K562 (cell line): ENCODE measurements around the gene PPFIA3. TPM values are rescaled to one million over a fixed set of nuclear protein-coding genes. Genes with fewer than 3 reads are reported as not detected.

Experiments used
- BRD9 ChIP-seq: fragments of 450-650 bp; IDR thresholded peaks from 2 replicates; pipeline ENCODE4 v1.6.1; 2018; ENCODE audit warnings: low read depth; ENCODE audit not compliant: partially characterized antibody
- CBX3 ChIP-seq, 2 experiments: IDR thresholded peaks; 1 replicate in 1 of 2; 2 replicates in 1 of 2; pipeline ENCODE4 v1.6.1; 2012; ENCODE audit warnings: inconsistent platforms in 2 of 2, low read length in 2 of 2, borderline replicate concordance in 1 of 2, control low read depth in 1 of 2
- CHD7 ChIP-seq: fragments of 200-600 bp; sonication (generic); IDR thresholded peaks from one replicate; pipeline ENCODE4 v1.6.1; 2012; ENCODE audit warnings: mild to moderate bottlenecking, low read depth, low read length, inconsistent platforms
- ELF4 ChIP-seq: fragments of 450-650 bp; formaldehyde crosslinking; IDR thresholded peaks from 2 replicates; pipeline ENCODE4 v1.4.0; 2022; ENCODE audit warnings: missing genetic modification characterization
- EP400 ChIP-seq: fragments of 450-650 bp; IDR thresholded peaks from 2 replicates; pipeline ENCODE4 v1.6.1; 2017; ENCODE audit warnings: antibody characterized with exemption, mild to moderate bottlenecking, moderate library complexity
- FOXA3 ChIP-seq, 2 experiments: fragments of 450-650 bp in 1 of 2; sonication (generic) in 1 of 2; formaldehyde crosslinking; IDR thresholded peaks in 1 of 2; conservative IDR thresholded peaks in 1 of 2; 2 replicates each; pipeline versions ENCODE4 v1.4.0 to v1.8.0; 2020 to 2022; ENCODE audit warnings: mild to moderate bottlenecking in 2 of 2, missing genetic modification reagents in 1 of 2
- NCOA2 ChIP-seq, 2 experiments: fragments of 450-650 bp; IDR thresholded peaks; 2 replicates each; pipeline ENCODE4 v1.6.1; 2018; ENCODE audit warnings: mild to moderate bottlenecking in 2 of 2, moderate library complexity in 1 of 2; ENCODE audit not compliant: partially characterized antibody in 2 of 2
- TEAD1 ChIP-seq, 2 experiments: fragments of 450-650 bp in 1 of 2; sonication (generic) in 1 of 2; formaldehyde crosslinking; IDR thresholded peaks; 2 replicates each; pipeline versions ENCODE4 v1.4.0 to v1.8.0; 2020 to 2022; ENCODE audit warnings: mild to moderate bottlenecking in 2 of 2, missing genetic modification reagents in 1 of 2
- ZBTB2 ChIP-seq: fragments of 450-650 bp; IDR thresholded peaks from 2 replicates; pipeline ENCODE4 v1.6.1; 2016; ENCODE audit warnings: antibody characterized with exemption
- ZBTB7A ChIP-seq: IDR thresholded peaks from 2 replicates; pipeline ENCODE4 v1.6.1; 2011; ENCODE audit warnings: low read depth, mild to moderate bottlenecking, low read length, moderate library complexity, borderline replicate concordance; ENCODE audit not compliant: control insufficient read depth
- ZNF133 ChIP-seq: fragments of 250-450 bp; sonication (Bioruptor Pico); IDR thresholded peaks from 2 replicates; pipeline ENCODE4 v1.4.0; 2020; ENCODE audit warnings: mild to moderate bottlenecking
- ZNF263 ChIP-seq: sonication (generic); formaldehyde crosslinking; IDR thresholded peaks from 2 replicates; pipeline ENCODE4 v1.8.0; 2022; ENCODE audit warnings: mild to moderate bottlenecking, missing genetic modification reagents, borderline replicate concordance
- polyA plus RNA-seq, 8 experiments: library from polyadenylated mRNA; depleted of rRNA in 4 of 8; stranded (reverse) in 5 of 8; unstranded in 3 of 8; fragments of >200 nt; fragmentation: Nextera tagmentation in 2 of 8; fragmentation: Illumina TruSeq in 1 of 8; extraction: Ambion mirVana in 2 of 8; extraction: Trizol in 1 of 8; gene quantifications; 2 replicates each; pipeline versions ENCODE4 v1.2.1 to v1.2.3, GENCODE V29; 2011 to 2014; ENCODE audit warnings: inconsistent platforms in 1 of 8, missing spikeins in 1 of 8
- total RNA-seq, 7 experiments: library from RNA; depleted of rRNA in 6 of 7; stranded (reverse); fragments of >200 nt in 6 of 7; fragmentation: Illumina TruSeq in 2 of 7; extraction: Trizol in 2 of 7; gene quantifications; 2 replicates each; pipeline versions ENCODE4 v1.2.1 to v1.2.3, GENCODE V29; 2011 to 2021; ENCODE audit warnings: low replicate concordance in 1 of 7
- TF ChIP-seq, protein P1 (sequence below), 2 experiments: fragments of 250-450 bp in 1 of 2; fragments of 450-650 bp in 1 of 2; sonication (Bioruptor Pico) in 1 of 2; IDR thresholded peaks; 2 replicates each; pipeline versions ENCODE4 v1.6.1 to v1.8.0; 2016 to 2021; ENCODE audit warnings: mild to moderate bottlenecking in 2 of 2, moderate library complexity in 2 of 2, missing compliant biosample characterization in 1 of 2, missing genetic modification characterization in 1 of 2

PPFIA3 gene
- total and polyA plus RNA-seq, 9 of the 15 experiments (the other 6 are each of a cell fraction or from before 2014, with no cell fraction given) = 0.10 to 53.0 (median 17.6) TPM

- TF ChIP-seq ZBTB2 (peak; percentile 57; the same call in 1 of the 2 replicates), ZBTB7A (peak; percentile 9; the same call in 1 of the 2 replicates), ZNF263 (CRISPR knock-in tag) (peak; percentile 61), CBX3 (IDR thresholded peaks at IDR 0.05; ENCODE audit: borderline replicate concordance in 1 of 2, low read length in 2 of 2) (no peak), EP400 (0 out of 2 replicates have a peak, but pooled peaks have one; percentile 33), TEAD1 (CRISPR knock-in tag; IDR thresholded peaks at IDR 0.05) (peak in 1 of 2 experiments; percentile 34; a peak in 1 of 4 replicates), CHD7 (no peak), ZNF133 (CRISPR knock-in tag) (no peak), BRD9 (no peak), NCOA2 (IDR thresholded peaks at IDR 0.05; ENCODE audit: partially characterized antibody in 2 of 2) (no peak), ELF4 (CRISPR knock-in tag) (peak; percentile 76; the same call in 1 of the 2 replicates), FOXA3 (CRISPR knock-in tag; conservative IDR thresholded peaks at IDR 0.05 in 1 of 2, IDR thresholded peaks at IDR 0.05 in 1 of 2) (peak in 1 of 2 experiments; percentile 74; a peak in 1 of 4 replicates)
- TF ChIP-seq, protein P1, sequence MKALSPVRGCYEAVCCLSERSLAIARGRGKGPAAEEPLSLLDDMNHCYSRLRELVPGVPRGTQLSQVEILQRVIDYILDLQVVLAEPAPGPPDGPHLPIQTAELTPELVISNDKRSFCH (CRISPR knock-in tag; IDR thresholded peaks at IDR 0.05) = no peak
- TF ChIP-seq, protein P1 (tag; IDR thresholded peaks at IDR 0.05) = no peak
These were observed 9.3 kb downstream of the PPFIA3 start (continued) for GRCh38 chr19:49128545-49129237.
